IMR-90 (cell line): Measurements from ENCODE around the gene FAH.

Source experiments
- POLR2A ChIP-seq: IDR thresholded peaks from 2 replicates; pipeline ENCODE4 v1.6.1; 2012; ENCODE audit warnings: mild to moderate bottlenecking, low read depth, low read length
- RFX5 ChIP-seq: IDR thresholded peaks from 2 replicates; pipeline ENCODE4 v1.8.0; 2012; ENCODE audit warnings: low read depth, mild to moderate bottlenecking, low read length, moderate library complexity
- TF ChIP-seq, protein P1 (sequence below): conservative IDR thresholded peaks from 2 replicates; pipeline ENCODE4 v1.5.1; 2012; ENCODE audit warnings: mild to moderate bottlenecking, low read depth, low read length, improper control_type of control experiment

DNA sequence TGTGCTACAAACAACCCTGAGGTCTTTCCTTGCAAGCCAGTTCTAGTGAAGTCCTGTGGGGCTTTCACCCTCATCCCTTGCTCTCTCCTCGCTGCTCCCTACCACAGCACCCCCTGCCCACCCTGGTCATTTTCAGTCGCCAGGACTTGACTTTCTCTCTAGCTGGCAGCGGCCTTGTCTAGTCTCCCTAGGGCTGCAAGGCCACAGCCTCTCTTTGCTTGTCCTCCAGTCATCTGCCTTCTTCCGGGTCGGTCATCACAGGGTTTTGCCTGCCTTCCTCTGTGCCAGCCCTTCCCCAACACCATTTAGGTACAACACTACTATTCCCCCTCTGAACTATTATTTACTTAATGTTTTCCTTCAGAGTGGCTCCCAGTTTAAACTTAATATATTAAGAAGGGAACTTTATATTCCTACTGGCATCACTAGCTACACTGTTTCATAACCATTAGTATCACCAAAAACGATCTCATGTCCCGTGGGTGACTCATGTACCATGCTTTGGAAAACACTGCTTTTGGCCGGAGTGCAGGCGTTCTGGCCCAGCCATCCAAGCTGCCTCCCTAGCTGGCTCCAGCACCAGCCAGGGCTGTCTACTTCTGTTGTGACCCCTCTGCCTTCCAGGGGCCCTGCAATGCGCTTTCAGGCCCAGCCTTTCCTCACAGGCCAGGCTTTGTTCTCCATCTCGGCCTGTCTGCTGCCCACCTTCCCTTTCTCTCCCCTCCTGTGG is 21.4 kb downstream of the FAH start:
- TF ChIP-seq POLR2A, result no peak
- TF ChIP-seq, protein P1, sequence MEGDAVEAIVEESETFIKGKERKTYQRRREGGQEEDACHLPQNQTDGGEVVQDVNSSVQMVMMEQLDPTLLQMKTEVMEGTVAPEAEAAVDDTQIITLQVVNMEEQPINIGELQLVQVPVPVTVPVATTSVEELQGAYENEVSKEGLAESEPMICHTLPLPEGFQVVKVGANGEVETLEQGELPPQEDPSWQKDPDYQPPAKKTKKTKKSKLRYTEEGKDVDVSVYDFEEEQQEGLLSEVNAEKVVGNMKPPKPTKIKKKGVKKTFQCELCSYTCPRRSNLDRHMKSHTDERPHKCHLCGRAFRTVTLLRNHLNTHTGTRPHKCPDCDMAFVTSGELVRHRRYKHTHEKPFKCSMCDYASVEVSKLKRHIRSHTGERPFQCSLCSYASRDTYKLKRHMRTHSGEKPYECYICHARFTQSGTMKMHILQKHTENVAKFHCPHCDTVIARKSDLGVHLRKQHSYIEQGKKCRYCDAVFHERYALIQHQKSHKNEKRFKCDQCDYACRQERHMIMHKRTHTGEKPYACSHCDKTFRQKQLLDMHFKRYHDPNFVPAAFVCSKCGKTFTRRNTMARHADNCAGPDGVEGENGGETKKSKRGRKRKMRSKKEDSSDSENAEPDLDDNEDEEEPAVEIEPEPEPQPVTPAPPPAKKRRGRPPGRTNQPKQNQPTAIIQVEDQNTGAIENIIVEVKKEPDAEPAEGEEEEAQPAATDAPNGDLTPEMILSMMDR, result no peak
- no peak for TF ChIP-seq RFX5
